Measurements from ENCODE around the gene LAT.

DNA sequence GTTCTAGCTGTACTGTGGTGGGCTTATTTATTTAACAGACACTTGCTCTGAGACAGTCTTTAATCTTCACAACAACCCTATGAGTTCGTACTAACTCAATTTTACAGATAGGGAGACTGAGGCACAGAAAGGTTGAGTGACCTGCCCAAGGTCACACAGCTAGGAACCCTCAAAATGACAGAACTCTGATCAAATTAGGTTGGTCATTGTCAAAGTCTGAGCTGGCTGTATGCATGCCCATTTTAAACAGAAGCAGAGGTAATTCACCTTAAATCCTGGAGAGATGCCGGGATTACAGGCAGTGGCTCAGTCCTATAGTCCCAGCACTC is 24.9 kb downstream of the LAT start:
- TF ChIP-seq POLR2A (IDR thresholded peaks at IDR 0.05; ENCODE audit: low read depth, low read length) (no peak), CHD1 (IDR thresholded peaks at IDR 0.05; ENCODE audit: low read depth, low read length) (no peak), MAFK (IDR thresholded peaks at IDR 0.05; ENCODE audit: low read depth, low read length) (no peak), RAD21 (IDR thresholded peaks at IDR 0.05; ENCODE audit: low read length) (no peak)
- TF ChIP-seq, protein P1, sequence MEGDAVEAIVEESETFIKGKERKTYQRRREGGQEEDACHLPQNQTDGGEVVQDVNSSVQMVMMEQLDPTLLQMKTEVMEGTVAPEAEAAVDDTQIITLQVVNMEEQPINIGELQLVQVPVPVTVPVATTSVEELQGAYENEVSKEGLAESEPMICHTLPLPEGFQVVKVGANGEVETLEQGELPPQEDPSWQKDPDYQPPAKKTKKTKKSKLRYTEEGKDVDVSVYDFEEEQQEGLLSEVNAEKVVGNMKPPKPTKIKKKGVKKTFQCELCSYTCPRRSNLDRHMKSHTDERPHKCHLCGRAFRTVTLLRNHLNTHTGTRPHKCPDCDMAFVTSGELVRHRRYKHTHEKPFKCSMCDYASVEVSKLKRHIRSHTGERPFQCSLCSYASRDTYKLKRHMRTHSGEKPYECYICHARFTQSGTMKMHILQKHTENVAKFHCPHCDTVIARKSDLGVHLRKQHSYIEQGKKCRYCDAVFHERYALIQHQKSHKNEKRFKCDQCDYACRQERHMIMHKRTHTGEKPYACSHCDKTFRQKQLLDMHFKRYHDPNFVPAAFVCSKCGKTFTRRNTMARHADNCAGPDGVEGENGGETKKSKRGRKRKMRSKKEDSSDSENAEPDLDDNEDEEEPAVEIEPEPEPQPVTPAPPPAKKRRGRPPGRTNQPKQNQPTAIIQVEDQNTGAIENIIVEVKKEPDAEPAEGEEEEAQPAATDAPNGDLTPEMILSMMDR (conservative IDR thresholded peaks at IDR 0.05; ENCODE audit: low read depth, low read length): no peak
- TF ChIP-seq, protein P2, sequence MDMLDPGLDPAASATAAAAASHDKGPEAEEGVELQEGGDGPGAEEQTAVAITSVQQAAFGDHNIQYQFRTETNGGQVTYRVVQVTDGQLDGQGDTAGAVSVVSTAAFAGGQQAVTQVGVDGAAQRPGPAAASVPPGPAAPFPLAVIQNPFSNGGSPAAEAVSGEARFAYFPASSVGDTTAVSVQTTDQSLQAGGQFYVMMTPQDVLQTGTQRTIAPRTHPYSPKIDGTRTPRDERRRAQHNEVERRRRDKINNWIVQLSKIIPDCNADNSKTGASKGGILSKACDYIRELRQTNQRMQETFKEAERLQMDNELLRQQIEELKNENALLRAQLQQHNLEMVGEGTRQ (IDR thresholded peaks at IDR 0.05; ENCODE audit: low read depth, low read length): no peak
- TF ChIP-seq, protein P3, sequence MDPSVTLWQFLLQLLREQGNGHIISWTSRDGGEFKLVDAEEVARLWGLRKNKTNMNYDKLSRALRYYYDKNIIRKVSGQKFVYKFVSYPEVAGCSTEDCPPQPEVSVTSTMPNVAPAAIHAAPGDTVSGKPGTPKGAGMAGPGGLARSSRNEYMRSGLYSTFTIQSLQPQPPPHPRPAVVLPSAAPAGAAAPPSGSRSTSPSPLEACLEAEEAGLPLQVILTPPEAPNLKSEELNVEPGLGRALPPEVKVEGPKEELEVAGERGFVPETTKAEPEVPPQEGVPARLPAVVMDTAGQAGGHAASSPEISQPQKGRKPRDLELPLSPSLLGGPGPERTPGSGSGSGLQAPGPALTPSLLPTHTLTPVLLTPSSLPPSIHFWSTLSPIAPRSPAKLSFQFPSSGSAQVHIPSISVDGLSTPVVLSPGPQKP (IDR thresholded peaks at IDR 0.05; ENCODE audit: borderline replicate concordance, low read depth, low read length): no peak
